ENCODE measurements around the gene CLPSL2. TPM values are rescaled to one million over a fixed set of nuclear protein-coding genes. Genes with fewer than 3 reads are reported as not detected.

CLPSL2 gene
- total RNA-seq, 1 donor from 2014 or later = not detected

- no peak for DNase-seq
Measured at GRCh38 chr6:35787266-35788218, 11.1 kb downstream of the CLPSL2 start.

DNA sequence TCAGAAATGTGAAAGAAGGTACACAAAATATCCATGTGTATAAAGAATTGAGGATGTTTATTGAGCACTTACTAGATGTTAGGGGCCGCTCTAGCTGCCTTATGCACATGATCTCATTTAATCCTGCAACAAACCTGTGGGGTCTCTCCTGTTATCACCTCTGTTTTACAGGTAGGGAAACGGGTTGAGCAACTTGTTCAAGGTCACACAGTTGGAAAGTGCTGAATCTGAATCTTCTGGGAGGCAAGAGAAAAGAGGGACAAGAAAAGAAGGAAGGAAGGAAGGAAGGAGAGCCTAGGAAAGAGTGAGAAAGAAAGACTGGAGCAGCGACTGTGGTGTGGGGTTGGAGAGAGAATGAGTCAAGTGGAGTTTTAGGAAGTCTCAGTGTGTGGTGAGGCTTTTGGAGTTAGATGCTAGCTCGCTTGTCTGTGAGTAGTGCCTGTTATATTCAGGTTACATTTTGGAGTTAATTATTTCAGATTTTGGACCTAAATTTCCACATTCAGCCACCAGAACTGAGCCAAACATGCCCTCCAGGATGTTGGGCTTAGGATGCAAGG is 12.1 kb downstream of the CLPSL2 start:
- no peak for DNase-seq

- no peak for DNase-seq
Measured at GRCh38 chr6:35790683-35791082, 14.3 kb downstream of the CLPSL2 start.

GRCh38 chr6:35794536-35795452 is 18.4 kb downstream of the CLPSL2 start:
- no peak for DNase-seq

DNA sequence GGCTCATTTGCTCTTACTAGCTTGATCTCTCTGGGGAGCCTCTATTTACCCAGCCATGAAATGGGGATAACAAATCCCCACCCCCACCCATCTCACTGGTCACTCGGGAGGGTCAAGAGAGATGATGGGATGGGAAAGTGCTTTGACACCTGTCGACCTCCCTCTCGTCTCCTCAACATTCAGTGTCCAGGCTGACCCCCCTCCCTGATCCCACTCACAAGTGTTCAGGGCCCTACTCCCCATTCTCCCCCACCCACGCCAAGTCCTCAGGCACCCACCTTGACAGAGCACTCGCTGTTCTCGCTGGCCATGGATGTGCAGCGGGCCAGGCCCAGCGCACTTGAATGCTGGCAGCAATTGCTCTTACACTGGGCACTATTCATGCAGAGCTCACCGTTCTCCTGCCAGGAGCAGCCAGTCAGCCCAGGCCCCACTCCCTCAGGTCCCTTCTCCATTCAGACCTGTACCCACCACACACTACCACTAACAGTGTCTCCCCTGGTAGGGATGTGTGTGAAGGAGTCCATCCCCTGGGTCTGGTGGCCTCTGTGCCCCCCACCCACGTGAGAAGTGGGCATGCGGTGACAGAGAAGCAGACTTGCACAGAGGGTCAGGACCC is 19.2 kb downstream of the CLPSL2 start:
- no peak for DNase-seq

GRCh38 chr6:35796236-35796635 is 19.8 kb downstream of the CLPSL2 start:
- DNase-seq = no peak

GRCh38 chr6:35797837-35798526 is 21.6 kb downstream of the CLPSL2 start:
- DNase-seq = no peak

- no peak for DNase-seq
Measured at GRCh38 chr6:35798706-35799105, 22.3 kb downstream of the CLPSL2 start.

DNA sequence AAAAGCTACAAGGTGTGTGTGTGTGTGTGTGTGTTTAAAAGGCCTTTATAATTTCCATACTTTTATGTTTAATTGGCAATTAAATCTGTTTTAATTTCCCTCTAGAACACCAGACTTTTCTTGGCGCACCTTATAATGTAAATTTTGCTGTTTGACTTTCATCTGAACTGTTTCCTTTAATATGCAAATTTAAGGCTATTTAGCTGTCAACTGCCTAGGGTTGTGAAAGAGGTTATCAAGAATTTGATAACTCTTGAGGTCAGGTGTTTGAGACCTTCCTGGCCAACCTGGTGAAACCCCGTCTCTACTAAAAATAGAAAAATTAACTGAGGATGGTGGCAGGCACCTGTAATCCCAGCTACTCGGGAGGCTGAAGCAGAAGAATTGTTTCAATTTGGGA is 24.8 kb downstream of the CLPSL2 start:
- DNase-seq = no peak

- no peak for DNase-seq
Measured at GRCh38 chr6:35804996-35805736, 28.8 kb downstream of the CLPSL2 start, which contains the start of gene LHFPL5. Gene LHFPL5 (plus strand): TSS chr6:35805352. CDS start chr6:35805671, 319 bp downstream.

GRCh38 chr6:35808688-35809087 is 32.3 kb downstream of the CLPSL2 start:
- DNase-seq = no peak

GRCh38 chr6:35809809-35810208 is 33.4 kb downstream of the CLPSL2 start:
- no peak for DNase-seq

DNA sequence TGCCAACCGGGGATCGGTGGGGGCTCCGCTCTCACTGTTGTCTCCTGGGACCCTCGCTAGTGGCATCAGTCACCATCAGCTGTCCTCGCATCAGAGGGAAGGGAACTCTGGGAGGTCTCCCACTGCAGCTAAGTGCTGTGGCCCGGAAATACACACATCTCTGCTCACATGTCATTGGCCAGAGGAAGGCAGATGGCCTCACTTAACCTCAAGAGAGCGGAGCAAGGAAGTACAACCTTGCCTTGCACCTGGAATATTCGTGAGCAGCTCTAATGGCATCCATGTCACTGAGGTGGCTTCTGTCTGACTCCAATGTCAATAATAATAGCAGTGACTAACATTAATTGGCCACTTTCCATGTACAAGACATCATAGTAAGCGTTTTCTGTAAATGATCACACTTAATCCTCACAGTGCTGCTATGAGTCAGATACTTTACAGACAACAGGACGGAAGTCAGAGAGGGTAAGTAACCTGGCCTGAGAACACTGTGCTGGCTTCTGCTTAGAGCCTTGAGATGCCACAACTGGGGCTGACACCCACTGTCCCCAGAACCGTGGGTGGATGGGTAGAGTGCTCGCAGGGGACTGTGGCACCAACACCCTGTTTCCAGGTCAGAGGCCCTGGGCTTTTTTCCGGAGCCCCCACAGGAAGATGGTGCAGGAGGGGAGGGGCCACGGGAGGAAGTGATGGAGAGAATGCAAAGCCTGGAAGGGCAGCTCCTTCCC is 34.7 kb downstream of the CLPSL2 start:
- no peak for DNase-seq

- no peak for DNase-seq
Measured at GRCh38 chr6:35811699-35811995, 35.2 kb downstream of the CLPSL2 start.

DNA sequence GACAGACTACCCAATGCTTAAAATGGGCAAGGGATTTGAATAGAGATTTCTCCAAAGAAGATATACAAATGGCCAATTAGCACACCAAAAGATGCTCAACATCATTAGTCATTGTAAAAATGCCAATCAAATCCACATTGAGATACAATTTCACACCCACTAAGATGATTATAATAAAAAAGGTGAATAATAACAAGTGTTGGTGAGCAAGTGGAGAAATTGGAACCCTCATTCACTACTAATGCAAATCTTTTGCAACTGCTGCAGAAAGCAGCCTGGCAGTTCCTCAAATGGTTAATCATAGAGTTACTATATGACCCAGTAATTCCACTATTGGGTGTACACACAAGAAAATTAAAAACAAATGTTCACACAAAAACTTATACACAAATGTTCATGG is 41.1 kb downstream of the CLPSL2 start:
- DNase-seq = no peak

DNA sequence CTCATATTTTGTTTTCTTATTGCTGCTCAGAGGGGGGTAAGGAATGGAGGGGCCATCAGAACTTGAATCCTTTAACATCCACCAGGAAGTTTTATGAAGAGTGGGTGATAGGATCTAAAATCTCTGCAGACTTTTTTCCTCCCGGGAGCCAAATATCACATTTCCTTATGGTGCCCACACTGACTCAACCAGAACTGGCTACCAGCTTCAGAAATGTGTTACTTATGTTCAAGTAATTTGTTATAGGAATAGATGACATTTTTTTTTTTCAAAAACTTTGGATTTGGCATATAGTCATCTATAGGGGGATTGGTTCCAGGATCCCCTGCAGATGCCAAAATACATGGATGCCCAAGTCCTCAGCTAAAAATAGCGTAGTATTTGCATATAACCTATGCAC is 47.2 kb downstream of the CLPSL2 start:
- no peak for DNase-seq

DNA sequence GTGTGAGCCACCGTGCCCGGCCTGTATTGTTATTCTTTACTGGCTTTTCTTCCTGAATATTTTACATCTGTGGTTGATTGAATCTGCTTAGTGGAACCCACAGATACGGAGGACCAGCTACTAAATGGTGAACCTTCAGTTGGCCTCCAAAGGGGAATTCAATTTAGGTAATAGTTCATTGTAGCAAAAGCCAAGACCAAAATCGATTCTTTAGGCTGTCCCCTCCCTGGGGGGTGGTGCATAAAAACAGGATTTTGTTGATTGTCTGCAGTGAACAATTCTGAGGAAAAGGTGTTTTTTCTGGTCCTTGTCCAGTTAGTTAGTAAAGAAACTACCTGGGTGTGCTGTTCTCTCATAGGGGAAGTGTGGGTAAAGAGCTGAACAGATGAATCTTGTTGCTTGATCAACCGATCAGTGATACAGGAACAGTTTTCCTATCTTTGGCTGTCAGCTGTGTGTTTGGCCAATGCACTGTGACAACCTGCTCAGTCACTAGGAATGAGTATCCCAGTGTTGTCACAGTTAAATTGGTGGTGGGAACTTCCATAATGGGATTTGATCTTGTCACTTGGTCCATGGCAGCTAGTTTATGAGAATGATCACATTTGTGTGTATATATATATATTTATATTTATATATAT is 48.3 kb downstream of the CLPSL2 start:
- no peak for DNase-seq

Data from occipital lobe (tissue), 2 donors.